Right atrium auricular region (tissue), 2 donors: Measurements from ENCODE around the gene FNBP1. TPM values are rescaled to one million over a fixed set of nuclear protein-coding genes. Genes with fewer than 3 reads are reported as not detected.
"Not testable (repeated sequence)": the region's sequence is repeated elsewhere in the genome, so short reads cannot be mapped to it uniquely, and the experiment has no call there.

ENCODE experiments used
- DNase-seq: peaks from one replicate; pipeline ENCODE4 v3.0.0-alpha.2; 2019; ENCODE audit warnings: low spot score
- H3K27ac ChIP-seq, 2 donors: fragments of 200-600 bp; sonication (generic); 1 replicate in 1 of 2; 2 replicates in 1 of 2; pipeline ENCODE4 v1.5.1; 2016 to 2019
- H3K27me3 ChIP-seq, 2 donors: fragments of 200-600 bp; sonication (generic); one replicate each; pipeline versions ENCODE4 v1.5.1 to v1.6.0; 2017 to 2019
- H3K36me3 ChIP-seq: fragments of 200-600 bp; sonication (generic); one replicate; pipeline ENCODE4 v1.5.1; 2016
- H3K4me1 ChIP-seq, 2 donors: fragments of 200-600 bp; sonication (generic); one replicate each; pipeline versions ENCODE4 v1.5.1 to v1.6.0; 2017 to 2019
- H3K4me3 ChIP-seq, 2 donors: fragments of 200-600 bp; sonication (generic); 1 replicate in 1 of 2; 2 replicates in 1 of 2; pipeline ENCODE4 v1.5.1; 2017 to 2019; ENCODE audit warnings: mild to moderate bottlenecking in 1 of 2, moderate library complexity in 1 of 2
- H3K9me3 ChIP-seq, 2 donors: fragments of 200-600 bp; sonication (generic); one replicate each; pipeline ENCODE4 v1.5.1; 2019
- CTCF ChIP-seq, 2 donors: fragments of 200-600 bp; sonication (generic); IDR thresholded peaks; one replicate each; pipeline ENCODE4 v1.5.1; 2019; ENCODE audit warnings: antibody characterized with exemption in 2 of 2
- total RNA-seq, 2 donors: library from RNA; depleted of rRNA; stranded (reverse); fragments of >200 nt; gene quantifications; one replicate each; pipeline ENCODE4 v1.1.0, GENCODE V29; 2016

Gene FNBP1
- total RNA-seq, 2 donors from 2014 or later = 18.0 to 24.1 TPM

GRCh38 chr9:129989362-129989708, 53.7 kb downstream of the FNBP1 start:
- no peaks in the 10 kb centered on the region for H3K27me3 ChIP-seq
- TF ChIP-seq CTCF (IDR thresholded peaks at IDR 0.05) = no peak
- peaks cover 0 to 9% of the 10 kb centered on the region in 2 donors for H3K4me1 ChIP-seq
- no peaks in the 10 kb centered on the region for H3K36me3 ChIP-seq
- H3K4me3 ChIP-seq = no peak overlapping the region
- no peak overlapping the region for H3K27ac ChIP-seq
- no peak for DNase-seq
- no peaks in the 10 kb centered on the region for H3K9me3 ChIP-seq

- Histone ChIP-seq H3K27me3 (no peaks in the 10 kb centered on the region), H3K36me3 (no peaks in the 10 kb centered on the region), H3K4me3 (no peak overlapping the region), H3K9me3 (no peaks in the 10 kb centered on the region), H3K27ac (no peak overlapping the region), H3K4me1 (peaks cover 0 to 12% of the 10 kb centered on the region in 2 donors)
- no peak for TF ChIP-seq CTCF (IDR thresholded peaks at IDR 0.05)
- DNase-seq = no peak
These were observed 54.2 kb downstream of the FNBP1 start for GRCh38 chr9:129988607-129989361.

- H3K9me3 ChIP-seq = no peaks in the 10 kb centered on the region
- DNase-seq = no peak
- H3K36me3 ChIP-seq = no peaks in the 10 kb centered on the region
- H3K4me1 ChIP-seq = peaks cover 0 to 18% of the 10 kb centered on the region in 2 donors
- no peaks in the 10 kb centered on the region for H3K27me3 ChIP-seq
- TF ChIP-seq CTCF (IDR thresholded peaks at IDR 0.05) = no peak
- H3K4me3 ChIP-seq = no peak overlapping the region
- no peak overlapping the region for H3K27ac ChIP-seq
These were observed 55.0 kb downstream of the FNBP1 start for GRCh38 chr9:129987941-129988340.

GRCh38 chr9:129987047-129987446, 55.9 kb downstream of the FNBP1 start:
- no peak overlapping the region for H3K4me3 ChIP-seq
- H3K27ac ChIP-seq = no peak overlapping the region
- H3K9me3 ChIP-seq = no peaks in the 10 kb centered on the region
- no peak for DNase-seq
- H3K36me3 ChIP-seq = no peaks in the 10 kb centered on the region
- peaks cover 0 to 18% of the 10 kb centered on the region in 2 donors for H3K4me1 ChIP-seq
- H3K27me3 ChIP-seq = no peaks in the 10 kb centered on the region
- no peak for TF ChIP-seq CTCF (IDR thresholded peaks at IDR 0.05)

- not testable (repeated sequence) for H3K4me3 ChIP-seq, DNase-seq, H3K36me3 ChIP-seq, H3K9me3 ChIP-seq, H3K27me3 ChIP-seq
- Histone ChIP-seq H3K27ac (peak overlapping the region; percentile 26 to 43), H3K4me1 (peaks cover 0 to 11% of the 10 kb centered on the region in 2 donors)
These were observed 58.4 kb downstream of the FNBP1 start for GRCh38 chr9:129984589-129984988.

GRCh38 chr9:129983891-129984290, 59.1 kb downstream of the FNBP1 start:
- peaks cover 0 to 10% of the 10 kb centered on the region in 2 donors for H3K4me1 ChIP-seq
- H3K36me3 ChIP-seq = no peaks in the 10 kb centered on the region
- no peak overlapping the region for H3K4me3 ChIP-seq
- H3K27me3 ChIP-seq = no peaks in the 10 kb centered on the region
- TF ChIP-seq CTCF (IDR thresholded peaks at IDR 0.05) = no peak
- H3K9me3 ChIP-seq = no peaks in the 10 kb centered on the region
- no peak for DNase-seq
- H3K27ac ChIP-seq = peak overlapping the region in 1 of 2 donors; percentile 26
